Stimulated activated CD4-positive, alpha-beta T cell treated with anti-CD3 and anti-CD28 coated beads, Interleukin-4, amount 100 ng/mL, for 24 hours (primary cell): ENCODE results near the gene PITPNB.
A peak's percentile ranks its signal among the peaks of the same experiment; 100 is the strongest.

Experiments used
- DNase-seq: peaks from one replicate; pipeline ENCODE4 v3.0.0-alpha.2; 2020

Gene PITPNB

DNA sequence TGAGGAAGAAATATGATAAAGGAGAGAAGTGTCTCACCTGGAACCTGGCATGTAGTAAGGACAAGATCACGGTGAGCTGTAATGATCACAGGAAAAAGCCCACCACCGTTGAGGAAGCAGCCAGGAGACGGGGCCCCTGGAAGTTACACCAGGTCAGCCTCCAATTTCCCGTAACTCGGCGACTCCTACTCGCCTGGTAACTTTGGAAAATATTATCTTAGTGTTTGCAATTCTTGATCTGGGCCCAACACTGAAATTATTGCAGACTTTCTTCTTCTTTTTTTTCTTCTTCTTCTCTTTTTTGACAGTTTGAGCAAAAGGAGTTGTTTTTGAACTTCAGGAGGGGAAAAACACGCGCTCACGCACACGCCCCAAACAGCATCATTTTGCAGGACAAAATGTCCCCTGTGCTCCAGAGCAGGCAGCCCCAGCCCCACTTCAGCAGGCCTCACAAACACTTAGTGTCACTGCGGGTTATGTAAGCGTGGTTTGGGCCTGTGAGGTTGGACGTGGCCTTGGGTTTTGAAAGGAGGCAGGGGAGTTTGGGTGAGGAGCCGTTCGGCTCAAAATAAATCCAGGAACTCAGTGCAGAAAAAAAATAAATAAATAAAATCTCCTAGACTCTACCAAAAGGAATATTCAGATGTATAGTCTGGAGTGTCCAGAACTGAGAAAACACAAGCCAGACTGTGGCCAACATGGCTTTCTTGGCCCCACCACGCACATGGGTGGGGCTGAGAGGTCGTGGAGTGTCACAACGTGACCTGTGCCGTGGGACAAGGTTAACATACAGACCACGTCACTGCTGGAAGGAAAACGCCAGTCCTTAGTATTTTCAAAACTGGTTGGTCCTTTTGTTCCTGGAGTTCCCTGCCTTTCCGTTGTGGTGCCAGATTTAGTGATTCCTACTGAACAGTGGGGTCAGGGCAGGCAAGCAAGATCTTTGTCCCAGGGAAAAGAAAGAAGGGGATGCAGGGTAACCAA is 91.2 kb downstream of the PITPNB start:
- no peak for DNase-seq

DNA sequence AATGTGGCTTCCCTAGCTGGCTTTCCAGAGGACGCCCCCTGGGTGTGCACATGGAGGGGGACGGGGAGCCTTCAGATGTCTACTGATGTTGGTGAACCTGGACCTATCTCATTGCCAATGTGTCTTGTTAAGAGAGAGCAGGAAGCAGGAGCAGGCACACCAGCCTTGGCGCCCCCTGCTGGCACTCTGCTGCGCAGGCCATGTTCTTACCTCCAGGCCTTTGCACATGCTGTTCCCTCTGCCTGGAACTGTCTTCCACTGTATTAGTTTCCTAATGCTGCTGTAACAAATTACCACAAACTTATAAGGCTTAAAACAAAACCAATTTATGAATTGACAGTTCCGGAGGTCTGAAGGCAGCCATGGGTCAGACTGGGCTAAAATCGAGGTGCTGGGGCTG is 93.9 kb downstream of the PITPNB start:
- DNase-seq, result peak; percentile 12

DNA sequence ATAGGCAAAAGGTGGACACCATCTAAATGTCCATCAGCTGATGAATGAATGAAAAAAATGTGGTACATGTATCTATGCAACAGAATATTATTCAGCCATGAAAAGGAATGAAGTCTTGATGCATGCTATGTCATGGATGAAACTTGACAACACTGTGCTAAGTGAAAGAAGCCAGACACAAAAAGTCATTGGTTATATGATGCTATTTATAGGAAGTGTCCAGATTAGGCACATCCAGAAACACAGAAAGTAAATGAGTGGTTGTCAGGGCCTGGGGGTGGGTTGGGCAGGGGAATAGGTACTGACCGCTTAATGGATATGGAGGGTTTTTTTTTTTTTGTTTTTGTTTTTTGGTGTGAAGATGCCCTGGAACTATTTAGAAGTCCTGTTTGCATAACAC is 95.8 kb downstream of the PITPNB start:
- DNase-seq, result no peak

GRCh38 chr22:27820896-27821866 is 97.9 kb downstream of the PITPNB start:
- DNase-seq, result no peak

- no peak for DNase-seq
Measured at GRCh38 chr22:27816552-27816951, 102.5 kb downstream of the PITPNB start.

- no peak for DNase-seq
Measured at GRCh38 chr22:27815826-27816530, 103.1 kb downstream of the PITPNB start.

GRCh38 chr22:27814993-27815392 is 104.1 kb downstream of the PITPNB start:
- DNase-seq, result no peak

GRCh38 chr22:27811778-27812177 is 107.3 kb downstream of the PITPNB start:
- no peak for DNase-seq

DNA sequence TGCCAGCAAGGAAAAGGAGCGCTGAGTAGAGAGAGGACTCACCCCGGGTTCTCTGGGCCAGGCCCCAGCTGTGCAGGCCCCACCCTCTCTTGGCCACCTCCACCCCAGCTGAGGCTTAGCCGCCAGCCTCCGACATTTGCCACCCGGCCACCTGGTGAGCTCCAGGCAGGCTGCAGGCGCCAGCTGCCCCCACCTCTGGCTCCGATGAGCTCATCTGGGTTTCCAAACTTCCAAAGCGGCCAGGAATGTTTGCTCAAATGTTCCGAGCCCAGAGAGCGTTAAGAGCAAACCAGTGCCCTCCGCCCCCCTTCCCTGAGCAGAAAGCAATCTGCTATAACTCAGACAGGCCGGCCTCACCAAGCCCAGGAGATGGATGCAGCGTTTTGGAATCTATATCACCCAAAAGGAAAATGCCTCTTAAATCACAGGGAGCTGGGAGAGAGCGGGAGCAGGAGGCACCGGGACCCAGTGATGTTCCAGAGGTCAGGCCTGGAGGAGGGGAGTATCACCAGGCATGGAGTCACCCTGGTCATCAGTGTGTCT is 108.4 kb downstream of the PITPNB start:
- DNase-seq, result no peak

DNA sequence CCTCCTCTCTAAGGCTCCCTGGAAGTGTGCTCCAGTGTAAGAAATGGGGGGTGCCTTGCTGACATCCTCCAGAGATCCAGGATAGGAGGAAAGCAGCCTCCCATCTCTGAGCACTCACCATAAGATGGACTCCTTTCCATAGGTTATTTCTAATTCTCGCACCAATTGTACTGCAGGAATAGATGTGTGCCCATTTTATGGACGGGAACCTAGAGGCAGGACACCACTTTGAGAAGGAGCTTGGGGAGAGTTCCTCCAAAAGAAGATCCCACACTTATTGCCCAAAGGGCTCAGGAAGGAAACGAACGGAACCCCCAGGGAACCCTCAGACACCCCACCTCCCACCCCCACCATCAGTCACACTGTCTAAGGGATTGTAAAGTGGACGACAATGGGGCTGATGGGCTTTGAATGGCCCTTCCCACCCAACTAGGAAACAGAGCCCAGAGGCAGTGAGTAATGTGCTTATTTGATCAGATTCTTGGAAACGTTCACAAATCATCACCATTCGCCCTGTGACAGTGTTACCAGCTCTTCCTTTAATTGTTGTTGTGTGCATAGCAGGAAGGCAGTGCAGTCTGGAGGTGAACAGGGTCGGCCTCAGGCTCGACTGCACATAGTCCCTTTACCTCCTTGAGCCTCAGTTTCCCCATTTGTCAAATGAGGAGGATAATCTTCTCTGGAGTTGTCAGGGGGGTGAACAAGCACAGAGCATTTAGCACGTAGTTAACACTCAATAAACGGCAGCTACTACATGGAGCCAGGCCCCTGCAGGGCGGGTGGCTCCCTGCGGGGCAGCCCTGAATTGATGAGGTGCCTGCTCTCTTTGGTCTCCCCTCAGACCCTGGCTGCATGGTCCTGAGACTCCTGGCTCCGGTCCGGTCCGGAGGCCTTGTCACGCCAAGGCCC is 109.1 kb downstream of the PITPNB start:
- no peak for DNase-seq

GRCh38 chr22:27809226-27809603 is 109.8 kb downstream of the PITPNB start:
- DNase-seq, result no peak

DNA sequence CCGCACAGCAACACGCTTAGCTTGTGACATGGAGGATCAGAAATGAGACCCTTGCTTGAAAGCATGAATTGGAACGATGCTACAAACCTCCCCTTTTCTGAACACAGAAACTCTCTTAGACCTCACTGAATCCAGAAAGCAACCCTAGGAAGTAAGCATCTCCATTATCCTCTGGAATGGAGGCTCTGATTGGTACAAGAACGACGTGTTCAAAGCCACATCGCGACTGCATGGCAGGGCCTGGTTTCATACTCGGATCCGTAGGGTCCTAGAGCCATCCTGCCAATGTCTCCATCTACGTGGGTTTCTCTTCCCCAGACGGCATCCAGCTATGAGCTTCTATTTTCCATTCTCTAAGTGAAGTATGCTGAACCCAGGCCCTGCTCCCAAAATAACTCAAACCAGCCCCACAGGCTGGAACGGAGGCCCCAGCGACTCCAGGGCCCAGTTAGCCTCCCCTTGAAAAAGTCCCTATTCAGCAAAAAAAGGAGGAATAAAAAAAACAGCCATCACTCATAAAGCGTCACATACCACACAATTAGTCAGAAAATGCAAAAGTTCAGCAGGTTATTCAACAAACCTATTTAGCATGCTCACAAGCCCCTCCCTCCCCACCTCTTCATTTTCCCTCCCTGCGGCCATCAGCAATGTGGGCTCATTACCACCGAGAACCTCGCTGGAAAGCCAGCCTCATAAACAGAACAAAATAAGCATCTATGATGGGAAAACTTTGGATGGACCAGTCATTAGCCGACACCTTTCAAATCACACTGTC is 110.4 kb downstream of the PITPNB start:
- DNase-seq, result no peak

DNA sequence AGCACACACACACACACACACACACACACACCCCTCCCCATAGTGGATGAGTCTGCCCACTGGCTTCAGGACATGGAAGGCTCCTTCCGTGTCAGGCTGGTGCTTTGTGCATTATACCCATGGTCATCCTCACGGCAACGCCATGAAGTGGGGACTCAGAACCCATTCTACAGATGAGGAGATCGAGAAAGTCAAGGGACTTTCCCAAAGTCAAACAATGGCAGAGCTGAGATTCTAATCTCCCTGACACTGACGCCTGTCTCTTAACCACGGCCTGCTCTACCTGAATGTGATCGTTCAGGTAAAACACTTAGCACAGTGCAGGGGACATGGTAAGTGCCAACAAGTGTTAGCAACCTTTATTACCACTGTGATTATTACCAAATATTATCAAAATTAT is 113.2 kb downstream of the PITPNB start:
- no peak for DNase-seq

DNA sequence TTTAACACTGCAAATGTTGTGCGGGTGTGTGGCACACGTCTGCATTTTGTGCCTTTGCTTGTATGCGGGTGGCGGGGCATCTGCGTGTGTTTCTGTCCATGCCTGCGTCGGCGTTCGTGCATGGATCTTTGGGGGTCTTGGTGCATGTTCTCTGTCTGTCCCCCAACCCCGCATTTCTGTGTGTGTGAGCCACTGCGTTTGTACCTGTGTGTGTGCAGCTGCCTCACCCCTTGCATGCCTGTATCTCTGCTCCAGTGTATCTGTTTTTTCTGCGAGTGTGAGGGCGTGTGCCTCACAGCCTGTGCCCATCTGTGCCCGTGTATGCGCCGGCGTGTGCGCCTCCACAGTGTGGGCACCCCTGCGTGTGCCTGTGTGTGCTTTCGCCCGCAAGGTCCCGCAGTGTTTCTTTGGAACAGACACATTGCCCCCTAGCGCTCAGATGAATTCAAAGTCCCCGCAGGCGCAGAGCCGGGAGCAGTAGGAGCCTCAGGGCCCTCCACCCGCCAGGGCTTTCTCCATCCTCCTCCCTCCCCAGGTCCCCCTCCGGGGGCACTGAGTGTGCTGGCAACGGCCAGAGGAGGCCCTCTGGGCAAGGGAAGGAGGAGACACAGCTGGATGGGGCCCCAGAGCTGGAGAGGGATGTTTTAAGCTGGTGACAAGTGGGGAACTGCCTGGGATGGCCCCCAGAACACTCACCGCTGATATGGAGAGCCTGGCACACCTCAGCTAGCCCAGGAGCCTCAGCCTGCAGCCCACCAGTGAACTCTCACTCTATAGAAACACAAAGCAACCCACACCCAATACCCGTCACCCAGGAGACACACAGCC is 114.4 kb downstream of the PITPNB start:
- peak; percentile 56 for DNase-seq

DNA sequence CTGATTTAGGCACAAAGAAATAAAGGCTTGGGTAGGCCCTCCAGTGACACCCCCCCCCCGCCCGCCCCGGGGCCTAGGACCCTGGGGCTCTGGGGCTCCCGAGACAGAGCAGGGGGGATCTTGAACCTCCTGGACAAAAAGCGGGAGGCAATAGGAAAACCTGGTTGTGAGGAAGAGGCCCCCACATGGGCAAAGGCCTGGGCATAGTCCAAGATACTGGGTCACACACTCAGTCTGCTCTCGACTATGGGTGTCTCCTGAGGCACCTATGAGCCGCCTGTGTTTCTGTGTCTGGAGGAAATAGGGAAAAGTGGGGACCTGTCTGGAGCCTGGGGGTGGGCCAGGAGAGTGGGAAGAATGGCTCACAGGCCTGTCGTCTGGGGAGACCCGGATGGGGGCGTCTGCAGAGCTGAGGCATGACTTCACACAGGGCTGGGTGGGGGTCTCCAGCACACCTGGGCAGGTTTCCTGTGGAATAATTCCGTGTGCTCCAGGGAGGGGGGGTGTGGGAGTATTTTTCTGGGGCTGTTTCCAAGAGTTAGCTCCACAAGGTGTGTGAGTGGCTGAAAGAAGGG is 115.1 kb downstream of the PITPNB start:
- no peak for DNase-seq

- peak; percentile 6 for DNase-seq
Measured at GRCh38 chr22:27802346-27803073, 116.5 kb downstream of the PITPNB start.
